ENCODE data around the gene SLC1A5.
"Not testable (repeated sequence)": the region's sequence is repeated elsewhere in the genome, so short reads cannot be mapped to it uniquely, and the experiment has no call there.

The SLC1A5 gene

GRCh38 chr19:46768746-46769145 is 19.6 kb downstream of the SLC1A5 start:
- not testable (repeated sequence) for DNase-seq (ENCODE audit: low read depth)

- no peak for DNase-seq (ENCODE audit: low read depth)
Observed at GRCh38 chr19:46766569-46767317, 21.7 kb downstream of the SLC1A5 start.

- no peak for DNase-seq (ENCODE audit: low read depth)
Observed at GRCh38 chr19:46764817-46765291, 23.5 kb downstream of the SLC1A5 start.

- no peak for DNase-seq (ENCODE audit: low read depth)
Observed at GRCh38 chr19:46762245-46762890, 26.0 kb downstream of the SLC1A5 start.

- DNase-seq (ENCODE audit: low read depth) = no peak
Observed at GRCh38 chr19:46761418-46761831, 27.0 kb downstream of the SLC1A5 start.

- not testable (repeated sequence) for DNase-seq (ENCODE audit: low read depth)
Observed at GRCh38 chr19:46760897-46761296, 27.5 kb downstream of the SLC1A5 start.

- DNase-seq (ENCODE audit: low read depth) = no peak
Observed at GRCh38 chr19:46760363-46760762, 28.0 kb downstream of the SLC1A5 start.

- no peak for DNase-seq (ENCODE audit: low read depth)
Observed at GRCh38 chr19:46759817-46760333, 28.5 kb downstream of the SLC1A5 start.

GRCh38 chr19:46759206-46759605 is 29.2 kb downstream of the SLC1A5 start:
- no peak for DNase-seq (ENCODE audit: low read depth)

- no peak for DNase-seq (ENCODE audit: low read depth)
Observed at GRCh38 chr19:46756544-46756888, 31.9 kb downstream of the SLC1A5 start.

- no peak for DNase-seq (ENCODE audit: low read depth)
Observed at GRCh38 chr19:46755853-46756543, 32.4 kb downstream of the SLC1A5 start.

- DNase-seq (ENCODE audit: low read depth) = no peak
Observed at GRCh38 chr19:46755077-46755852, 33.1 kb downstream of the SLC1A5 start.

- no peak for DNase-seq (ENCODE audit: low read depth)
Observed at GRCh38 chr19:46753420-46754155, 34.8 kb downstream of the SLC1A5 start.

GRCh38 chr19:46748325-46749109 is 39.9 kb downstream of the SLC1A5 start:
- no peak for DNase-seq (ENCODE audit: low read depth)

- no peak for DNase-seq (ENCODE audit: low read depth)
Observed at GRCh38 chr19:46746281-46747057, 41.9 kb downstream of the SLC1A5 start, which contains the start of gene STRN4. TSS of gene STRN4 (minus strand) at chr19:46746450. CDS start at chr19:46746430, 20 bp downstream.

GRCh38 chr19:46745521-46746280 is 42.7 kb downstream of the SLC1A5 start, which contains the start of gene FKRP:
TSS of gene FKRP (plus strand) at chr19:46746057. CDS start at chr19:46755451, 9,394 bp downstream.
- DNase-seq (ENCODE audit: low read depth) = no peak

- no peak for DNase-seq (ENCODE audit: low read depth)
Observed at GRCh38 chr19:46745030-46745429, 43.4 kb downstream of the SLC1A5 start.

- no peak for DNase-seq (ENCODE audit: low read depth)
Observed at GRCh38 chr19:46744005-46744691, 44.2 kb downstream of the SLC1A5 start.
